CD14-positive monocyte (primary cell): ENCODE measurements around the gene DCLK1. TPM values are rescaled to one million over a fixed set of nuclear protein-coding genes. Genes with fewer than 3 reads are reported as not detected.

Experiments
- DNase-seq, 3 donors: peaks; one replicate each; pipeline ENCODE4 v3.0.0-alpha.2; 2011 to 2022
- H2AFZ ChIP-seq: 2 replicates; pipeline ENCODE4 v1.6.0; 2012; ENCODE audit warnings: mild to moderate bottlenecking, low read depth, low read length, inconsistent platforms; ENCODE audit not compliant: insufficient read depth, poor library complexity, severe bottlenecking
- H3K27ac ChIP-seq, 2 donors: 1 replicate in 1 of 2; 2 replicates in 1 of 2; pipeline ENCODE4 v1.5.1; 2012 to 2013; ENCODE audit warnings: low read length in 2 of 2, control low read depth in 1 of 2, inconsistent platforms in 1 of 2, low read depth in 1 of 2, mild to moderate bottlenecking in 1 of 2
- H3K27me3 ChIP-seq, 2 donors: one replicate each; pipeline versions ENCODE4 v1.6.0 to v1.6.1; 2011 to 2013; ENCODE audit warnings: low read length in 2 of 2; ENCODE audit not compliant: control insufficient read depth in 2 of 2, insufficient read depth in 2 of 2
- H3K36me3 ChIP-seq, 2 donors: replicated peaks in 1 of 2; 1 replicate in 1 of 2; 2 replicates in 1 of 2; pipeline versions ENCODE4 v1.5.1 to v1.6.1; 2012 to 2013; ENCODE audit warnings: low read length in 2 of 2, control low read depth in 1 of 2, inconsistent platforms in 1 of 2, mild to moderate bottlenecking in 1 of 2; ENCODE audit not compliant: insufficient read depth in 2 of 2, control insufficient read depth in 1 of 2
- H3K4me1 ChIP-seq, 2 donors: 1 replicate in 1 of 2; 2 replicates in 1 of 2; pipeline versions ENCODE4 v1.5.1 to v1.6.1; 2012 to 2013; ENCODE audit warnings: low read length in 2 of 2, control low read depth in 1 of 2, inconsistent platforms in 1 of 2, mild to moderate bottlenecking in 1 of 2, moderate library complexity in 1 of 2; ENCODE audit not compliant: insufficient read depth in 2 of 2, control insufficient read depth in 1 of 2
- H3K4me2 ChIP-seq: replicated peaks from 2 replicates; pipeline ENCODE3; 2012; ENCODE audit warnings: low read length, moderate library complexity, mild to moderate bottlenecking; ENCODE audit not compliant: poor library complexity, severe bottlenecking; ENCODE audit errors: extremely low read depth
- H3K4me3 ChIP-seq, 3 experiments: fragments of 200-600 bp in 1 of 3; sonication (generic) in 1 of 3; replicated peaks in 1 of 3; 1 replicate in 2 of 3; 2 replicates in 1 of 3; pipeline ENCODE4 v1.5.1; 2011 to 2013; ENCODE audit warnings: low read length in 3 of 3, mild to moderate bottlenecking in 3 of 3, control low read depth in 2 of 3, low read depth in 2 of 3, inconsistent platforms in 1 of 3, moderate library complexity in 1 of 3
- H3K79me2 ChIP-seq: 2 replicates; pipeline ENCODE4 v1.6.0; 2012; ENCODE audit warnings: mild to moderate bottlenecking, control low read depth, inconsistent platforms, low read length, moderate library complexity; ENCODE audit not compliant: insufficient read depth
- H3K9ac ChIP-seq: 2 replicates; pipeline ENCODE4 v1.6.0; 2017; ENCODE audit warnings: low read length, mild to moderate bottlenecking; ENCODE audit not compliant: insufficient read depth, poor library complexity, severe bottlenecking
- H3K9me3 ChIP-seq, 2 donors: replicated peaks in 1 of 2; 1 replicate in 1 of 2; 2 replicates in 1 of 2; pipeline versions ENCODE4 v1.5.1 to v1.6.1; 2012 to 2013; ENCODE audit warnings: low read length in 2 of 2, control low read depth in 1 of 2; ENCODE audit not compliant: control insufficient read depth in 1 of 2, insufficient read depth in 1 of 2
- H4K20me1 ChIP-seq: 2 replicates; pipeline ENCODE4 v1.6.0; 2012; ENCODE audit warnings: mild to moderate bottlenecking, low read length, control low read depth, moderate library complexity; ENCODE audit not compliant: insufficient read depth
- H3K27ac Mint-ChIP-seq, 7 donors: one replicate each; pipeline ENCODE4 v1.8.0; 2020; ENCODE audit warnings: mild to moderate bottlenecking in 7 of 7, mixed read lengths in 7 of 7, moderate library complexity in 6 of 7, inconsistent platforms in 2 of 7
- H3K27me3 Mint-ChIP-seq, 3 donors: one replicate each; pipeline ENCODE4 v1.8.0; 2021 to 2022; ENCODE audit warnings: low read depth in 3 of 3, mild to moderate bottlenecking in 3 of 3, mixed read lengths in 3 of 3, moderate library complexity in 3 of 3, inconsistent platforms in 1 of 3
- H3K36me3 Mint-ChIP-seq, 2 donors: one replicate each; pipeline ENCODE4 v1.8.0; 2020; ENCODE audit warnings: mixed read lengths in 2 of 2, inconsistent platforms in 1 of 2, mild to moderate bottlenecking in 1 of 2
- H3K4me1 Mint-ChIP-seq: one replicate; pipeline ENCODE4 v1.8.0; 2020; ENCODE audit warnings: mild to moderate bottlenecking, mixed read lengths
- H3K4me3 Mint-ChIP-seq, 2 donors: one replicate each; pipeline ENCODE4 v1.8.0; 2020; ENCODE audit warnings: mild to moderate bottlenecking in 2 of 2, mixed read lengths in 2 of 2, moderate library complexity in 1 of 2
- H3K9me3 Mint-ChIP-seq, 7 donors: one replicate each; pipeline ENCODE4 v1.8.0; 2020 to 2022; ENCODE audit warnings: mixed read lengths in 7 of 7, mild to moderate bottlenecking in 6 of 7, moderate library complexity in 6 of 7, inconsistent platforms in 2 of 7
- CTCF ChIP-seq: fragments of 200-600 bp; IDR thresholded peaks from one replicate; pipeline ENCODE4 v1.8.0; 2022; ENCODE audit warnings: antibody characterized with exemption, mild to moderate bottlenecking
- WGBS: methylation state at CpG from one replicate; pipeline ENCODE4 v1.1.5; 2013; ENCODE audit warnings: missing lambda C conversion rate; ENCODE audit not compliant: insufficient coverage; 5-methylcytosine and 5-hydroxymethylcytosine counted together
- intact Hi-C, 2 donors: fragments of 100-400 bp; cut with micrococcal nuclease; formaldehyde crosslinking; loops; one replicate each; pipeline versions ENCODE4 v1.15.0 to v1.15.1; 2023
- polyA plus RNA-seq, 3 donors: library from polyadenylated mRNA; depleted of rRNA in 1 of 3; unstranded in 2 of 3; stranded (reverse) in 1 of 3; fragments of 300-500 nt in 2 of 3; fragments of >200 nt in 1 of 3; fragmentation: Illumina TruSeq in 2 of 3; gene quantifications; 1 replicate in 2 of 3; 2 replicates in 1 of 3; pipeline ENCODE4 v1.2.3, GENCODE V29; 2012 to 2021

Gene DCLK1
- polyA plus RNA-seq, 3 donors, result not detected

- H3K4me3 Mint-ChIP-seq, result no peak overlapping the region
- H3K27ac ChIP-seq, result no peak overlapping the region
- H3K9me3 Mint-ChIP-seq, result peaks cover 0 to 11% (median 6%) of the 10 kb centered on the region in 7 donors
- no peaks in the 10 kb centered on the region for H4K20me1 ChIP-seq
- no peaks in the 10 kb centered on the region for H3K4me1 Mint-ChIP-seq
- H3K4me3 ChIP-seq, result no peak overlapping the region
- H2AFZ ChIP-seq, result no peak overlapping the region
- no peak overlapping the region for H3K27ac Mint-ChIP-seq
- H3K27me3 ChIP-seq, result no peaks in the 10 kb centered on the region
- no peak for TF ChIP-seq CTCF
- no peak overlapping the region for H3K9ac ChIP-seq
- no peak for DNase-seq
- H3K36me3 Mint-ChIP-seq, result no peaks in the 10 kb centered on the region
- intact Hi-C loops, result no loop called here
- no CpG with 5 or more reads among the region's 4 CpGs for WGBS
- H3K4me1 ChIP-seq, result no peaks in the 10 kb centered on the region
- H3K36me3 ChIP-seq, result no peaks in the 10 kb centered on the region
- H3K9me3 ChIP-seq, result peaks cover 0 to 9% of the 10 kb centered on the region in 2 donors
- H3K27me3 Mint-ChIP-seq, result no peaks in the 10 kb centered on the region
- H3K4me2 ChIP-seq, result no peak overlapping the region
- H3K79me2 ChIP-seq, result no peaks in the 10 kb centered on the region
Observed at GRCh38 chr13:35879111-35879510, 252.1 kb downstream of the DCLK1 start.

- no peak overlapping the region for H3K4me3 Mint-ChIP-seq
- H3K9me3 Mint-ChIP-seq, result peaks cover 0 to 12% (median 5%) of the 10 kb centered on the region in 7 donors
- Histone ChIP-seq H3K36me3 (no peaks in the 10 kb centered on the region), H3K27me3 (no peaks in the 10 kb centered on the region), H2AFZ (no peak overlapping the region), H3K4me2 (no peak overlapping the region), H4K20me1 (no peaks in the 10 kb centered on the region), H3K9me3 (peaks cover 0 to 9% of the 10 kb centered on the region in 2 donors), H3K79me2 (no peaks in the 10 kb centered on the region), H3K9ac (no peak overlapping the region), H3K27ac (no peak overlapping the region), H3K4me1 (no peaks in the 10 kb centered on the region), H3K4me3 (no peak overlapping the region)
- WGBS, result 83% methylated on average over 1 of the region's 1 CpG
- no peak for TF ChIP-seq CTCF
- no peak for DNase-seq
- no peaks in the 10 kb centered on the region for H3K36me3 Mint-ChIP-seq
- intact Hi-C loops, result no loop called here
- no peak overlapping the region for H3K27ac Mint-ChIP-seq
- H3K27me3 Mint-ChIP-seq, result no peaks in the 10 kb centered on the region
- no peaks in the 10 kb centered on the region for H3K4me1 Mint-ChIP-seq
Observed at GRCh38 chr13:35876601-35877000, 254.6 kb downstream of the DCLK1 start.
